SU-DHL-6 (cell line): Measurements from ENCODE around the gene PYGB.
"Not testable (repeated sequence)": the region's sequence is repeated elsewhere in the genome, so short reads cannot be mapped to it uniquely, and the experiment has no call there.

Experiments
- H2AFZ ChIP-seq: fragments of 200-600 bp; sonication (generic); 2 replicates; pipeline ENCODE4 v1.6.1; 2014; ENCODE audit warnings: low read depth, mild to moderate bottlenecking, moderate library complexity, mixed read lengths, antibody characterized with exemption, low read length; ENCODE audit not compliant: severe bottlenecking
- H3F3A ChIP-seq: fragments of 200-600 bp; shearing (Covaris generic); 2 replicates; pipeline ENCODE4 v1.6.0; 2016; ENCODE audit warnings: antibody characterized with exemption, mild to moderate bottlenecking; ENCODE audit not compliant: insufficient read depth
- H3K27ac ChIP-seq: fragments of 200-600 bp; sonication (generic); 2 replicates; pipeline ENCODE4 v1.5.1; 2016; ENCODE audit warnings: low read depth, mild to moderate bottlenecking, low read length, moderate library complexity, mixed read lengths
- H3K27me3 ChIP-seq: fragments of 200-600 bp; sonication (generic), shearing (Covaris generic); 2 replicates; pipeline ENCODE4 v1.6.0; 2014; ENCODE audit warnings: mild to moderate bottlenecking, low read length
- H3K36me3 ChIP-seq: fragments of 200-600 bp; sonication (generic); 2 replicates; pipeline ENCODE4 v1.6.1; 2014; ENCODE audit warnings: mild to moderate bottlenecking, low read length, mixed read lengths
- H3K4me2 ChIP-seq: fragments of 300-600, 200-600 bp; shearing (Covaris generic), sonication (generic); 2 replicates; pipeline ENCODE4 v1.6.0; 2014; ENCODE audit warnings: low read length, low read depth, mild to moderate bottlenecking; ENCODE audit not compliant: poor library complexity, severe bottlenecking
- H3K4me3 ChIP-seq: fragments of 200-600 bp; sonication (generic); 2 replicates; pipeline ENCODE4 v1.5.1; 2014; ENCODE audit warnings: antibody characterized with exemption, low read length, mild to moderate bottlenecking, mixed read lengths; ENCODE audit not compliant: insufficient read depth, poor library complexity, severe bottlenecking
- H3K79me2 ChIP-seq: fragments of 200-600 bp; sonication (generic); 2 replicates; pipeline ENCODE4 v1.6.1; 2014; ENCODE audit warnings: mild to moderate bottlenecking, low read length, moderate library complexity; ENCODE audit not compliant: insufficient read depth
- H3K9ac ChIP-seq: fragments of 200-600 bp; sonication (generic); 2 replicates; pipeline ENCODE4 v1.7.0; 2014; ENCODE audit warnings: mild to moderate bottlenecking, low read length
- H3K9me2 ChIP-seq: fragments of 200-600 bp; sonication (generic); replicated peaks from 2 replicates; pipeline ENCODE4 v1.6.1; 2014; ENCODE audit warnings: low read length; ENCODE audit not compliant: insufficient read depth
- H3K9me3 ChIP-seq: fragments of 200-600 bp; sonication (generic); 2 replicates; pipeline ENCODE4 v1.6.1; 2014; ENCODE audit warnings: low read length, mixed read lengths; ENCODE audit not compliant: insufficient read depth
- H4K20me1 ChIP-seq: fragments of 200-600 bp; sonication (generic); 2 replicates; pipeline ENCODE4 v1.6.1; 2014; ENCODE audit warnings: low read depth, mild to moderate bottlenecking, antibody characterized with exemption, low read length, moderate library complexity, mixed read lengths
- CTCF ChIP-seq: fragments of 200-600 bp; sonication (generic); IDR thresholded peaks from one replicate; pipeline ENCODE4 v1.5.1; 2017; ENCODE audit warnings: antibody characterized with exemption, mild to moderate bottlenecking, low read length, moderate library complexity; ENCODE audit not compliant: insufficient read depth, poor library complexity, severe bottlenecking
- EZH2phosphoT487 ChIP-seq: fragments of 200-600 bp; sonication (generic), shearing (Covaris generic); conservative IDR thresholded peaks from 2 replicates; pipeline ENCODE4 v1.6.1; 2018; ENCODE audit warnings: mild to moderate bottlenecking, antibody characterized with exemption, low read length, moderate library complexity, mixed read lengths

Gene PYGB

GRCh38 chr20:25258828-25259227 lies 10.9 kb downstream of the PYGB start:
- no peaks in the 10 kb centered on the region for H3K9me3 ChIP-seq
- TF ChIP-seq EZH2phosphoT487 (no peak), CTCF (no peak)
- H3K4me3 ChIP-seq: no peak overlapping the region
- no peak overlapping the region for H3K4me2 ChIP-seq
- H3F3A ChIP-seq: no peaks in the 10 kb centered on the region
- H3K27me3 ChIP-seq: no peaks in the 10 kb centered on the region
- H3K36me3 ChIP-seq: no peaks in the 10 kb centered on the region
- H3K27ac ChIP-seq: no peak overlapping the region
- H2AFZ ChIP-seq: no peak overlapping the region
- no peaks in the 10 kb centered on the region for H4K20me1 ChIP-seq
- H3K79me2 ChIP-seq: no peaks in the 10 kb centered on the region; the same call in 1 of the 2 replicates
- H3K9ac ChIP-seq: no peak overlapping the region
- no peaks in the 10 kb centered on the region for H3K9me2 ChIP-seq

- no peak overlapping the region for H2AFZ ChIP-seq
- H3K27ac ChIP-seq: no peak overlapping the region
- TF ChIP-seq CTCF (no peak), EZH2phosphoT487 (no peak)
- no peaks in the 10 kb centered on the region; the same call in 1 of the 2 replicates for H3K79me2 ChIP-seq
- no peaks in the 10 kb centered on the region for H4K20me1 ChIP-seq
- no peaks in the 10 kb centered on the region for H3F3A ChIP-seq
- H3K9me3 ChIP-seq: no peaks in the 10 kb centered on the region
- H3K36me3 ChIP-seq: no peaks in the 10 kb centered on the region
- no peak overlapping the region for H3K4me3 ChIP-seq
- H3K9ac ChIP-seq: no peak overlapping the region
- H3K4me2 ChIP-seq: no peak overlapping the region
- H3K27me3 ChIP-seq: no peaks in the 10 kb centered on the region
- no peaks in the 10 kb centered on the region for H3K9me2 ChIP-seq
These were observed 11.5 kb downstream of the PYGB start for GRCh38 chr20:25259358-25259757.

DNA sequence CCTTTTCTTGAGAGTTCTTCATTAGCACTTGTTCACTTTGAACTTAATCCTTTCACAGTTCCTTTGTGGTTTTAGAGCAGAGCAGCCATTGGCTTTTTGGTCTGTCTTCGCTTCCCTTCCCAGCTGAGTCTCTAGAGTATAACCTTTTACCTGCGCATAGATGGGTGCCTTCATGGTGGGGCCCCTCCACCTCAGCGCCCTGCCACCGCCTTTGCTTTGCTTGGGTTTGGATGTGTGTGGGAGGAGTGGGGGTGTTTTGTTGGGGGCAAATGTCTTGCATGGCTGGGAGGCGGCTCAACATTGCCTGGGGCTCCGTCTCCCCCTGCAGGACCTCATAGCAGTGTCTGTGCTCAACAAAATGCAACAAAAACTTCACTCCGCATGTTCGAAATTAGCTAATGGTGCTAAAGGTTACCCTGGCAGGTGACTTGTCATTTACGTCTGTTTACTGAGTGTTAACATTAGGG lies 11.9 kb downstream of the PYGB start:
- H3F3A ChIP-seq: no peaks in the 10 kb centered on the region
- no peak overlapping the region for H2AFZ ChIP-seq
- no peak for TF ChIP-seq CTCF
- TF ChIP-seq EZH2phosphoT487: no peak
- H3K27ac ChIP-seq: no peak overlapping the region
- H3K4me2 ChIP-seq: no peak overlapping the region
- no peaks in the 10 kb centered on the region for H3K36me3 ChIP-seq
- no peaks in the 10 kb centered on the region for H3K27me3 ChIP-seq
- H3K79me2 ChIP-seq: no peaks in the 10 kb centered on the region; the same call in 1 of the 2 replicates
- no peak overlapping the region for H3K9ac ChIP-seq
- no peaks in the 10 kb centered on the region for H4K20me1 ChIP-seq
- no peaks in the 10 kb centered on the region for H3K9me3 ChIP-seq
- H3K9me2 ChIP-seq: no peaks in the 10 kb centered on the region
- H3K4me3 ChIP-seq: no peak overlapping the region

DNA sequence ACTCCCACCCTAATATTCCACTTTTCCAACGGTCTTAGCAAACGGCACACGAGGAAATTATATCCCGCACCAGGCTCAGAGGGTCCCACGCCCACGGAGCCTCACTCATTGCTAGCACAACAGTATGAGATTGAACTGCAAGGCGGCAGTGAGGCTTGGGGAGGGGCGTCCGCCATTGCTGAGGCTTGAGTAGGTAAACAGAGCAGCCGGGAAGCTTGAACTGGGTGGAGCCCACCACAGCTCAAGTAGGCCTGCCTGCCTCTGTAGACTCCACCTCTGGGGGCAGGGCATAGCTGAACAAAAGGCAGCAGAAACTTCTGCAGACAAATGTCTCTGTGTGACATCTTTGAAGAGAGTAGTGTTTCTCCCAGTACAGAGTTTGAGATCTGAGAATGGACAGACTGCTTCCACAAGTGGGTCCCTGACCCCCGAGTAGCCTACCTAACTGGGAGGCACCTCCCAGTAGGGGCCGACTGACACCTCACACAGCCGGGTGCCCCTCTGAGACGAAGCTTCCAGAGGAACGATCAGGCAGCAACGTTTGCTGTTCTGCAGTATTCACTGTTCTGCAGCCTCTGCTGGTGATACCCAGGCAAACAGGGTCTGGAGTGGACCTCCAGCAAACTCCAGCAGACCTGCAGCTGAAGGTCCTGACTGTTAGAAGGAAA lies 13.0 kb downstream of the PYGB start:
- H3K36me3 ChIP-seq, H3K27me3 ChIP-seq, H3F3A ChIP-seq, H3K4me2 ChIP-seq, H4K20me1 ChIP-seq, H3K9me2 ChIP-seq, H3K9ac ChIP-seq, H3K27ac ChIP-seq, H3K4me3 ChIP-seq, H3K79me2 ChIP-seq, H2AFZ ChIP-seq, H3K9me3 ChIP-seq: not testable (repeated sequence)
